ENCODE data around the gene CYRIA. TPM values are rescaled to one million over a fixed set of nuclear protein-coding genes. Genes with fewer than 3 reads are reported as not detected.

The CYRIA gene
- total RNA-seq, 4 donors from 2014 or later, result 3.3 to 5.7 (median 4.9) TPM

GRCh38 chr2:16639431-16639830 lies 26.2 kb downstream of the CYRIA start:
- no peak overlapping the region for H3K27ac ChIP-seq
- 63 to 65% methylated on average over 2 of the region's 2 CpGs for WGBS, 2 donors
- no peaks in the 10 kb centered on the region for H3K27me3 ChIP-seq
- H3K9me3 ChIP-seq, result no peaks in the 10 kb centered on the region
- DNase-seq (ENCODE audit: low spot score in 2 of 2), result no peak
- peaks cover 0 to 12% (median 0%) of the 10 kb centered on the region in 4 donors for H3K4me1 ChIP-seq
- no peak overlapping the region for H3K4me3 ChIP-seq
- no peaks in the 10 kb centered on the region for H3K36me3 ChIP-seq
- no peak for TF ChIP-seq POLR2A (IDR thresholded peaks at IDR 0.05)
- TF ChIP-seq CTCF (IDR thresholded peaks at IDR 0.05), result no peak
- no peak for TF ChIP-seq EP300 (IDR thresholded peaks at IDR 0.05)

GRCh38 chr2:16638946-16639345 lies 26.7 kb downstream of the CYRIA start:
- WGBS, 2 donors, result 68 to 75% methylated on average over 8 of the region's 8 CpGs
- Histone ChIP-seq H3K4me3 (no peak overlapping the region), H3K36me3 (no peaks in the 10 kb centered on the region), H3K27ac (no peak overlapping the region), H3K27me3 (no peaks in the 10 kb centered on the region), H3K4me1 (peaks cover 0 to 12% (median 0%) of the 10 kb centered on the region in 4 donors), H3K9me3 (no peaks in the 10 kb centered on the region)
- no peak for DNase-seq (ENCODE audit: low spot score in 2 of 2)
- TF ChIP-seq POLR2A (IDR thresholded peaks at IDR 0.05), result no peak
- no peak for TF ChIP-seq EP300 (IDR thresholded peaks at IDR 0.05)
- TF ChIP-seq CTCF (IDR thresholded peaks at IDR 0.05), result no peak

- 95 to 97% methylated on average over 1 of the region's 1 CpG for WGBS, 2 donors
- Histone ChIP-seq H3K36me3 (no peaks in the 10 kb centered on the region), H3K9me3 (no peaks in the 10 kb centered on the region), H3K4me3 (no peak overlapping the region), H3K4me1 (peaks cover 0 to 12% (median 0%) of the 10 kb centered on the region in 4 donors), H3K27ac (no peak overlapping the region), H3K27me3 (no peaks in the 10 kb centered on the region)
- TF ChIP-seq CTCF (IDR thresholded peaks at IDR 0.05) (no peak), POLR2A (IDR thresholded peaks at IDR 0.05) (no peak), EP300 (IDR thresholded peaks at IDR 0.05) (no peak)
- no peak for DNase-seq (ENCODE audit: low spot score in 2 of 2)
These were observed 28.3 kb downstream of the CYRIA start for GRCh38 chr2:16637304-16637703.

GRCh38 chr2:16635791-16636699 lies 29.6 kb downstream of the CYRIA start:
- Histone ChIP-seq H3K9me3 (no peaks in the 10 kb centered on the region), H3K4me1 (peaks cover 0 to 10% (median 0%) of the 10 kb centered on the region in 4 donors), H3K27ac (no peak overlapping the region), H3K4me3 (no peak overlapping the region), H3K36me3 (no peaks in the 10 kb centered on the region), H3K27me3 (no peaks in the 10 kb centered on the region)
- TF ChIP-seq POLR2A (IDR thresholded peaks at IDR 0.05), result no peak
- no peak for TF ChIP-seq CTCF (IDR thresholded peaks at IDR 0.05)
- TF ChIP-seq EP300 (IDR thresholded peaks at IDR 0.05), result no peak
- DNase-seq (ENCODE audit: low spot score in 2 of 2), result no peak
- 48 to 65% methylated on average over 15 of the region's 15 CpGs for WGBS, 2 donors
